GM19099 (cell line): ENCODE results near the gene ALAS2.

ENCODE experiments used
- POLR2A ChIP-seq: IDR thresholded peaks from 3 replicates; pipeline ENCODE4 v1.6.1; 2011; ENCODE audit warnings: low read depth; ENCODE audit not compliant: insufficient read length; ENCODE audit errors: extremely low read depth

Gene ALAS2

GRCh38 chrX:55011294-55011693, 19.5 kb downstream of the ALAS2 start:
- TF ChIP-seq POLR2A: no peak

GRCh38 chrX:55008571-55009358, 22.0 kb downstream of the ALAS2 start:
- TF ChIP-seq POLR2A: no peak

DNA sequence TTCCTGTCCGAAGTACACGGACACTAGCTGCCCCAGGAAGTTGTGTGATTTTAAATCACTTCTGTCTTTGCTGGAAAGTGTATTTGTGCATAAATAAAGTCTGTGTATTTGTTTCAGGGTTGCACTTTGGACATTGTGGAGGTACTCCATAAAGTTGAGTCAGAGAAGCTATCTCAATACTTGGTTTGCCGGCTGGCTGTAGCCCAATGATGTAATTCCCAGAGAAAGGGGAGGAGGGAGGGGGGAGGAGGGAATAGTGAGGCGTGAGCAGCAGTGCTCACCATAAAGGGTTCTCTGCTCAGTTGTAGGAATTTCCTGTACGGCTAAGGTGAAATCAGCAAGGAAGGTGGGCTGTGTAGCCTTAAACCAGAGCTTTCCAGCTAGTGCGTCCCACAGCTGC, 23.1 kb downstream of the ALAS2 start:
- TF ChIP-seq POLR2A: no peak

DNA sequence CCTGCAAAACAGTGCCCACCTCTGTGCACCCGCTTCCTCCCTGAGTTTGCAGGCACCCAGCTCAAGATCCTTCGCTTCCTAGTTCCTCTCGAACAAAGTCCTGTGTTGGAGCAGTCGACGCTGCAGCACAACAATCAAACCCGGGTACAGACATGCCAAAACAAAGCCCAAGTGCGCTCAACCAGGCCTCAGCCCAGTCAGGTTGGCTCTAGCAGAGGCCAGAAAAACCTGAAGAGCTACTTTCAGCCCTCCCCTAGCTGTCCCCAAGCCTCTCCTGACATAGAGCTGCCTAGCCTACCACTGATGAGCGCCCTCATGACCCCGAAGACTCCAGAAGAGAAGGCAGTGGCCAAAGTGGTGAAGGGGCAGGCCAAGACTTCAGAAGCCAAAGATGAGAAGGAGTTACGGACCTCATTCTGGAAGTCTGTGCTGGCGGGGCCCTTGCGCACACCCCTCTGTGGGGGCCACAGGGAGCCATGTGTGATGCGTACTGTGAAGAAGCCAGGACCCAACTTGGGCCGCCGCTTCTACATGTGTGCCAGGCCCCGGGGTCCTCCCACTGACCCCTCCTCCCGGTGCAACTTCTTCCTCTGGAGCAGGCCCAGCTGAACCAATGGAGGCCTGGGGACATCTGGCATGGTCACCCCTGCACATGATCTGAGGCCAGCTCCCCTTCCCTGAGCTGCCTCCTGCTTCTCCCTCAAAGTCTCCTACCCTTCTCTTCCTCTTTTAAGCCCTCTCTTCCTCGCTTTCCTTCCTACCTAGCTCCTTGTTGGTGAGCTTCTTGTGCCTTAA, 23.8 kb downstream of the ALAS2 start:
- TF ChIP-seq POLR2A: no peak

DNA sequence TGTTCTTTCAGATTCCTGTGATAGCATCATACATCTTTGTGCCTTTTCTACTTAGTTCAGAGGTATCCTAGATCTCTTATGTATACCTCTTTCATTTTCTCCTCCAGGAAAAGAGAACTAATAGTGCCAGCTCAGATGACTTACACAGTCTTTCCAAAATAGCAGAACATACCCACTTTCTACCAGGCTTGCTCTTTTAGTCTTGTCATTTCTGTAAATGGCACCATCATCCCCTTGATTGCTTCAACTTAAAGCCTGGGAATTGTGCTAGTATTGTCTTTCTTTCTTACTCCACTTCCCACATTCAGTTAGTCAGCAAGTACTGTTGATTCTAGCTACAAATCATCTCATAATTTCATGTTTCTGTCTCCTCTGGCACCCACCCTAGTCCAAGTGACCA, 25.5 kb downstream of the ALAS2 start:
- no peak for TF ChIP-seq POLR2A

DNA sequence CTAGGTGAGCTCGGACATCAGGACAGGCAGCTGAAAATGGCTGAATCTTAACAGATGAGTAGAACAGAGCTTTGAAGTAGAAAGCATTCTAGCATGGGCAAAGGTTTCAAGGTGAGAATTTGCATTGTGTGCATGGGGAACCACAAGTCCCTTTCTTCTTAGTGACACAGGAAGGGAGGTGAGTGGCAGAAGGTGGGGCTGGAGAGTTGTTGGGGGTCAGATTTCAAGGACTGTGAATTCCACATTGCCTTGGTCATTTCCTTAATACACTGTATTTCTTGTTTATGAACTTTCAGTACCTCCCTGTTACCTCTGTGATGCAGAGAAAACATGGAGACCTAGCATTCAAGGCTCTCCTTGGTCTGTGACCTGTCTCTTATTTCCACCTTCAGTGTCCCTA, 26.5 kb downstream of the ALAS2 start:
- TF ChIP-seq POLR2A: no peak

DNA sequence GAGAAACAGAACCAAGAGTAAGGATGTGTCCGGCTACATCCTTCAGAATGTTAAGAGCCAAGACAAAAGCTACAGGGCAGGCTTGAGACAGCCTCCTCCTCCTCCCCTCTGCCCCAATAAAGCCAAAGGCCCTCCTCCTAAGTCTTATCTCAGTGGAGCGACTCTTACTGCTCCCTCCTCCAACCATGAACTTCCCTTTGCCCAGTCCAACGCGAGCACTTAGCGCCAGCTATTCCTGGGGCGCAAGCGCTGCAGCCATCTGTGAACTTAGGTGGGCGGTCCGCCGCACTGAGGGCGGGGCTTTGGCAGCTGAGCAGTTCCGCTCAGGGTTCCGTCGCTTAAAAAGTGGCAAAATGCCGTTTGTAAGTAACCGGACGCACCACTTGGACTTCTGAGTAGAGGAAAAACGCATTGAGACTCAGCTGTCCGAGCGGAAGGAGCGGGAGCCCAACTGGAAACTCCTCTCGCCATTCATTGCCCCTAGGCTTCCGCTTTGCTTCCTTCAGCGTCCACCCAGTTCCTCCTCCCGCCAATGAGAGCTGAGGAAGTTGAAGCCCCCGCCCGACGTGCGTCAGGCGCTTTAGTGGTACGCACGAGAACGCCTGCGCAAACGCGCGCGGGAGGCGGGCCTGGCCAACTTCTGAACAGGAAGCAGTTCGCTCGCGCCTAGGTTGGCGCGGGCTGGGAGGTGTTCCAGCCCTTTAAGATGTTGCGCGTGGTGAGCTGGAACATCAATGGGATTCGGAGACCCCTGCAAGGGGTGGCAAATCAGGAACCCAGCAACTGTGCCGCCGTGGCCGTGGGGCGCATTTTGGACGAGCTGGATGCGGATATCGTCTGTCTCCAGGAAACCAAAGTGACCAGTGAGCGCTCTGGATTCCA, 30.8 kb downstream of the ALAS2 start, which contains the start of gene APEX2:
APEX2 (plus strand) TSS at position 647 of the 882 bp plus-strand sequence; CDS start at position 707, 60 bp downstream.
- TF ChIP-seq POLR2A: peak; percentile 85

DNA sequence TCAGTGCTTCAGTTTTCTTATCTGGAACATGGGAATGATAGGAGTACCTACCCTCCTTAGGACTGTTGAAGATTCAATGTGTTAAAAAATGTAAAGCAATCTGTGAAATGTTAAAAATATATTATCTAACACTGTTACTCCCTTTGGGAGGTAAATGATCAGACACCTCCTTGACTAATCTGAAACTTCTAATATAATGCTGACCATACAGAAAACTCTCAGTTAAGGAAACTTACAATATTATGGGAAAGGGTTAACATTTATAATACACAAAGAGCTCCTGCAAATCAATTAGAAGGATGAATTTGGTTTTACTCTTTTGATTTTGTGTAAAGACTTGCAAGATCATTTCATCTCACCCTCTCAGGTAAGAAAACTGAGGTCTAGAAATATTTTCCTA, 35.2 kb downstream of the ALAS2 start:
- no peak for TF ChIP-seq POLR2A

DNA sequence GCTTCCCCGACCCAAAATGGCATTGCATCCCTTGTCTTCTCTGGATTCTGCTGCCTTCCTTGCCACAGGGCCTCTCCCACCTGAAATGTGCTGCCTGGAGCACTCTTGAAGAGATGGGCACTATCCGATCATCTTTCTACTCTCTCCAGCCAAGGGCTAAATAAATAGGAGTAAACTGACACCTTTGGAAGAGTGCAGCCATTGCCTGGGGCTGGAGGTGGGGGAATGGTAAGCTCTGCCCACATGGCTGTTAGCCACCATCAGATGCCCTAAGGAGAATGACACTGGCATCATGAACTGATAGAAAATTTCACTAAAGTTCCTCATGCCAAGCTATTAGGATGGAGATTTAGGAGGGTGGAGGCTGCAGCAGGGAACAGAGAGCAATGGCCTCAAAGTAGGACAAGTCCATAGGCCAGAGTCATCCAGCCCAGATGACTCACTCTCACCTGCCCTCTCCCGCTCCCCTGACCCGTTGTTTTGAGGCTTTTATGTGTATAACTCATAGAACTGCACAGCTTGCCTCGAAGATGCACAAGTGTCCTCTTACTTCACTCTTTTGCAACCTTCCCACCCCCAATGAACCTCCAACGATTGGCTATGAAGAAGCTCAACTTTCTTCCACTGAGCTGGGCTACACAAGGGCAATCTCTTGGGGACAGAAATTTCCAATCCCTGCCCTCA, 36.0 kb downstream of the ALAS2 start:
- no peak for TF ChIP-seq POLR2A

DNA sequence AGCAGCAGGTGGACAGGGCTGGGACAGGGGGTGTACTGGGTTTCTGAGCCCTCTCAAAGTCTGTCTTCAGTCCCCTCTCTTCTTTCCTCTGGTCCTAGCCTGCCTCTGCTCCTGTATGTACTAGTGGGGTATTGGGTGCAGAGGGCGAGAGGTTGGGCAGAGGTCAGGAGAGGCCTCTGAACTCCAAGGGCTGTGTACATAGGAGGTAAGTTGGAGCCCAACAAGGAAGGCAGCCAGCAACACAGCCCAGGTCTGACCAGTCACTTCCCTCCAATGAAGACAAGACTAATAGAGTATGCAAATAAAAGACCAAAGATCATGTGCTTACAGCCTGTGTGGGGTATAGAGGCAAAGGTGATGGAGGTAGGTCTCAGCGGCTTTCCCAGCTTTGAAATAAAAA, 36.7 kb downstream of the ALAS2 start, which contains the start of gene PFKFB1:
PFKFB1 (minus strand) TSS at position 90 of the 400 bp plus-strand sequence. CDS start 181 bp downstream, outside the sequence.
- no peak for TF ChIP-seq POLR2A

DNA sequence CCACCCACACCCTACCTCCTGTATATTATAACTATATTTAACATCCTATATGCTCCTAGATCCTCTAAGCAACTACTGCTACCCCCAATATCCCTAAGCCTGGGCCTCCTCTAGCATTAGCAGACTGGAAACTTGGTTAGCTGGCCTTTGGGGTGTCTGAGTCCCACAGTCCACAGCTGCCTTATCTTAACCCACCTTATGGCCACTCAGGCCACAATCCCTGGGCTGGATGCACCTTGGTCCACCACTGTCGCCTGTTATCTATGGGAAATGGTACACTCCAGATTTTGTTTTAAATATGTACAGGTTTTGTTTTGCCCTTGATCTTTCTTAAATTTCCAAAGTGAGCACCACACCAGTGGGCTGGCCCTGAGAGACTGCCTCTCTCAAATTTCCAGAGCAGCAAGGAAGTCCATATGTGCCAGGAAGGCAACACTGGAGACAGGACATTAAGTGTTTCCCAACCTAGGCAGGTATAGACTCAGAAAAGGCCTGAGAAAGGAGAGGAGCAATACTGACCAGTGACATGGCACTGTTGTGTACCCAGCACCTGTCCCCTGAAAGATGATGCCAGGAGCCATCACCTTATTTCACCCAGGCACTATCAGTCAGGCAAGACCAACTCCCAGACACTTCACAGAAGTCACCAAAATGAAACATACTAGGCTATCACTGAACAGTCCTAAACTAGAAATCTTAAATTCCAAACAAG, 37.7 kb downstream of the ALAS2 start:
- no peak for TF ChIP-seq POLR2A

- TF ChIP-seq POLR2A: no peak
Measured at GRCh38 chrX:54991706-54992105, 39.1 kb downstream of the ALAS2 start.

DNA sequence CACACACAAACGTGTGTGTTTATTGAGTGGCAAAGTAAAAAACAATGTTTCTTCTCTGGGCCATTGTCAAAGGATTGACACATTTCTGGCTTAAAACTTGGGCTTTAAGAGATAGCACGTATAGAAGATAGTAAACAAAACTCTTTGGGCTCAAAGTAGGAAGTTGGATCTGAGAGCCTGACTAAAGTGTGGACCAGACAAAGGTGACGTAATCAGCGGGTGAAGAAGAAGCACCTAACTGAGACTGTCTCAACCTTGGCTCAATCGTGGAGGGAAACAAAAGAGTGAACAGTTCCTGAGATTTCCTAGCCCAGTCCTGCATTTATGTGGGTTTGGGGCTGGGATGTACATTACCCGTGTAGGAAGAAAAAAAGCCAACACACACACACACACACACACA, 50.4 kb downstream of the ALAS2 start:
- TF ChIP-seq POLR2A: no peak

- no peak for TF ChIP-seq POLR2A
Measured at GRCh38 chrX:54979432-54979831, 51.3 kb downstream of the ALAS2 start.
